H9 (cell line): ENCODE results near the gene TSEN15. TPM values are rescaled to one million over a fixed set of nuclear protein-coding genes. Genes with fewer than 3 reads are reported as not detected.

Source experiments
- DNase-seq: peaks from one replicate; pipeline ENCODE4 v3.0.0-alpha.2; 2017
- H2AFZ ChIP-seq: one replicate; pipeline ENCODE4 v1.6.1; 2013; ENCODE audit warnings: mild to moderate bottlenecking, low read length, control low read depth, moderate library complexity
- H2AK5ac ChIP-seq: 2 replicates; pipeline ENCODE4 v1.6.1; 2013; ENCODE audit warnings: low read length, control low read depth, mixed read lengths; ENCODE audit not compliant: insufficient read length
- H2BK120ac ChIP-seq: one replicate; pipeline ENCODE4 v1.6.1; 2013; ENCODE audit warnings: low read depth, mild to moderate bottlenecking, low read length, control low read depth, inconsistent platforms; ENCODE audit not compliant: poor library complexity, severe bottlenecking
- H2BK12ac ChIP-seq: 2 replicates; pipeline ENCODE4 v1.6.1; 2013; ENCODE audit warnings: low read length, control low read depth, mixed read lengths, low read depth; ENCODE audit not compliant: insufficient read length
- H2BK15ac ChIP-seq: 2 replicates; pipeline ENCODE4 v1.6.1; 2013; ENCODE audit warnings: low read depth, low read length, control low read depth
- H2BK20ac ChIP-seq: one replicate; pipeline ENCODE4 v1.6.1; 2013; ENCODE audit warnings: low read depth, mild to moderate bottlenecking, low read length, control low read depth, inconsistent platforms; ENCODE audit not compliant: poor library complexity, severe bottlenecking
- H2BK5ac ChIP-seq: 2 replicates; pipeline ENCODE4 v1.6.1; 2013; ENCODE audit warnings: low read length, control low read depth, mixed read lengths; ENCODE audit not compliant: insufficient read length
- H3K14ac ChIP-seq: 2 replicates; pipeline ENCODE4 v1.6.1; 2013; ENCODE audit warnings: low read length, control low read depth; ENCODE audit not compliant: insufficient read depth
- H3K18ac ChIP-seq: 2 replicates; pipeline ENCODE4 v1.6.1; 2013; ENCODE audit warnings: low read depth, mild to moderate bottlenecking, mixed read lengths, low read length, control low read depth; ENCODE audit not compliant: insufficient read length
- H3K23ac ChIP-seq: 2 replicates; pipeline ENCODE4 v1.6.1; 2013; ENCODE audit warnings: low read length, control low read depth, mixed read lengths, low read depth; ENCODE audit not compliant: insufficient read length
- H3K23me2 ChIP-seq: 2 replicates; pipeline ENCODE4 v1.6.1; 2013; ENCODE audit warnings: low read depth, mild to moderate bottlenecking, mixed read lengths, low read length, control low read depth; ENCODE audit not compliant: insufficient read length, poor library complexity, severe bottlenecking
- H3K27ac ChIP-seq: 2 replicates; pipeline ENCODE4 v1.5.1; 2013; ENCODE audit warnings: low read length, control low read depth, mixed read lengths, low read depth; ENCODE audit not compliant: insufficient read length
- H3K27me3 ChIP-seq: 2 replicates; pipeline ENCODE4 v1.6.1; 2013; ENCODE audit warnings: low read length, control low read depth, inconsistent platforms; ENCODE audit not compliant: insufficient read depth
- H3K4ac ChIP-seq: 2 replicates; pipeline ENCODE4 v1.6.1; 2013; ENCODE audit warnings: low read depth, mild to moderate bottlenecking, control low read depth, inconsistent platforms, low read length, moderate library complexity
- H3K4me1 ChIP-seq: 2 replicates; pipeline ENCODE4 v1.6.1; 2013; ENCODE audit warnings: low read length, control low read depth, inconsistent platforms; ENCODE audit not compliant: insufficient read depth
- H3K4me2 ChIP-seq: 2 replicates; pipeline ENCODE4 v1.6.1; 2013; ENCODE audit warnings: low read length, control low read depth, mixed read lengths; ENCODE audit not compliant: insufficient read length, insufficient read depth
- H3K56ac ChIP-seq: 2 replicates; pipeline ENCODE4 v1.6.1; 2013; ENCODE audit warnings: low read depth, mild to moderate bottlenecking, mixed read lengths, low read length, control low read depth; ENCODE audit not compliant: insufficient read length
- H3K79me1 ChIP-seq: 2 replicates; pipeline ENCODE4 v1.6.1; 2013; ENCODE audit warnings: low read depth, mild to moderate bottlenecking, moderate library complexity, low read length, control low read depth, inconsistent platforms; ENCODE audit not compliant: insufficient read depth, poor library complexity, severe bottlenecking
- H3K79me2 ChIP-seq: 2 replicates; pipeline ENCODE4 v1.6.1; 2013; ENCODE audit warnings: low read length, control low read depth, inconsistent platforms; ENCODE audit not compliant: insufficient read depth
- H3K9ac ChIP-seq: 2 replicates; pipeline ENCODE4 v1.6.1; 2013; ENCODE audit warnings: low read length, control low read depth, mixed read lengths; ENCODE audit not compliant: insufficient read length; ENCODE audit errors: extremely low read depth
- H3K9me3 ChIP-seq: one replicate; pipeline ENCODE4 v1.6.1; 2013; ENCODE audit warnings: low read depth, low read length, inconsistent platforms; ENCODE audit not compliant: control insufficient read depth
- H3T11ph ChIP-seq: one replicate; pipeline ENCODE4 v1.6.1; 2013; ENCODE audit warnings: mild to moderate bottlenecking, low read length, control low read depth, inconsistent platforms
- H4K20me1 ChIP-seq: one replicate; pipeline ENCODE4 v1.6.1; 2013; ENCODE audit not compliant: control insufficient read depth, insufficient read length, insufficient read depth
- H4K5ac ChIP-seq: 2 replicates; pipeline ENCODE4 v1.6.1; 2013; ENCODE audit warnings: low read depth, mild to moderate bottlenecking, mixed read lengths, low read length, control low read depth; ENCODE audit not compliant: insufficient read length
- H4K8ac ChIP-seq: replicated peaks from 2 replicates; pipeline ENCODE4 v1.6.1; 2013; ENCODE audit warnings: low read length, control low read depth, mixed read lengths, low read depth; ENCODE audit not compliant: insufficient read length
- H4K91ac ChIP-seq: 2 replicates; pipeline ENCODE4 v1.6.1; 2013; ENCODE audit warnings: low read depth, mild to moderate bottlenecking, moderate library complexity, mixed read lengths, low read length, control low read depth; ENCODE audit not compliant: insufficient read length
- H3K27ac Mint-ChIP-seq, 3 experiments: 2 replicates in 2 of 3; 3 replicates in 1 of 3; pipeline ENCODE4 v1.8.0; 2020 to 2021; ENCODE audit warnings: mixed read lengths in 3 of 3, mild to moderate bottlenecking in 1 of 3, moderate library complexity in 1 of 3
- H3K27me3 Mint-ChIP-seq: 2 replicates; pipeline ENCODE4 v1.8.0; 2021; ENCODE audit warnings: low read depth, mild to moderate bottlenecking, moderate library complexity, mixed read lengths
- H3K36me3 Mint-ChIP-seq, 3 experiments: 2 replicates in 2 of 3; 3 replicates in 1 of 3; pipeline ENCODE4 v1.8.0; 2020 to 2021; ENCODE audit warnings: low read depth in 3 of 3, mixed read lengths in 3 of 3; ENCODE audit not compliant: insufficient read depth in 1 of 3
- H3K4me1 Mint-ChIP-seq, 2 experiments: 2 replicates each; pipeline ENCODE4 v1.8.0; 2020; ENCODE audit warnings: mixed read lengths in 2 of 2
- H3K4me3 Mint-ChIP-seq, 2 experiments: 2 replicates in 1 of 2; 3 replicates in 1 of 2; pipeline ENCODE4 v1.8.0; 2020 to 2021; ENCODE audit warnings: mild to moderate bottlenecking in 2 of 2, mixed read lengths in 2 of 2, moderate library complexity in 1 of 2
- H3K9me3 Mint-ChIP-seq, 2 experiments: 2 replicates in 1 of 2; 3 replicates in 1 of 2; pipeline ENCODE4 v1.8.0; 2020; ENCODE audit warnings: mild to moderate bottlenecking in 2 of 2, mixed read lengths in 2 of 2, moderate library complexity in 1 of 2
- WGBS: extraction: QIAGEN DNeasy Blood & Tissue Kit; methylation state at CpG from one replicate; pipeline ENCODE4 v1.1.7; 2013; ENCODE audit warnings: missing lambda C conversion rate, low lambda C conversion rate, mixed read lengths; ENCODE audit not compliant: insufficient read length; ENCODE audit errors: extremely low coverage; 5-methylcytosine and 5-hydroxymethylcytosine counted together
- total RNA-seq: library from RNA; stranded (reverse); gene quantifications from 2 replicates; pipeline ENCODE4 v1.2.1, GENCODE V29; 2021
- TF ChIP-seq, protein P1 (sequence below): fragments of 200-600 bp; sonication (generic); conservative IDR thresholded peaks from 3 replicates; pipeline ENCODE4 v1.8.0; 2021; ENCODE audit warnings: antibody characterized with exemption, mild to moderate bottlenecking

The TSEN15 gene
- total RNA-seq, 1 experiment from 2014 or later, result 21.9 TPM

DNA sequence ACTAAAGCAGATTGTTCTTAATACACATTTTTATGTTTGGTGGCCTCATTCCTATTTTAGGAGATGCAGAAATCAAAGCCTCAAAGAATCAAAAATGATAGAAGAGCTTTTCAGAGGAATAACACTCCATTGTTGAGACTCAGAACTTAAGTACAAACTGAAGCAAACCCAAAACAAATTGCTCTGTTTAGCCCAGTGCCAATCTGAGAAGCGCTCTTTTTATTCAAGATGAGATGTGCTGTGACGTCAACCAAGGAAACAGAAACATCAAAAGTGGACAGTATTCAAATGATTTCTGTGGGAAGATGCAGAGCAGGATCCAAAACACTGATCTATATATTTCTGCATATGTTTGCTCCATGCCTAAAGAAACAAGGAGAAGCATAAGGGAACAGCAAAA is 32.0 kb upstream of the TSEN15 start:
- Histone ChIP-seq H4K91ac (no peak overlapping the region), H2BK20ac (no peak overlapping the region), H3T11ph (no peak overlapping the region), H3K18ac (no peak overlapping the region), H3K9me3 (no peaks in the 10 kb centered on the region), H3K4ac (no peak overlapping the region), H3K27me3 (no peaks in the 10 kb centered on the region), H3K79me1 (no peaks in the 10 kb centered on the region), H2BK12ac (no peak overlapping the region), H3K4me2 (no peak overlapping the region), H3K27ac (no peak overlapping the region), H2BK120ac (no peak overlapping the region), H2AFZ (no peak overlapping the region), H4K5ac (no peak overlapping the region), H3K9ac (no peak overlapping the region), H4K8ac (no peak overlapping the region), H3K23ac (no peak overlapping the region), H3K4me1 (no peaks in the 10 kb centered on the region), H3K56ac (no peak overlapping the region), H2AK5ac (no peak overlapping the region), H3K23me2 (no peaks in the 10 kb centered on the region), H2BK5ac (no peak overlapping the region), H2BK15ac (no peak overlapping the region), H4K20me1 (no peaks in the 10 kb centered on the region), H3K79me2 (no peaks in the 10 kb centered on the region), H3K14ac (no peak overlapping the region)
- WGBS, result no CpG with 5 or more reads among the region's 2 CpGs
- Mint-ChIP-seq H3K27ac (no peak overlapping the region), H3K4me1 (peaks cover 19% of the 10 kb centered on the region in 2 experiments), H3K27me3 (peaks cover 40% of the 10 kb centered on the region), H3K36me3 (no peaks in the 10 kb centered on the region), H3K4me3 (no peak overlapping the region), H3K9me3 (no peaks in the 10 kb centered on the region)
- TF ChIP-seq, protein P1, sequence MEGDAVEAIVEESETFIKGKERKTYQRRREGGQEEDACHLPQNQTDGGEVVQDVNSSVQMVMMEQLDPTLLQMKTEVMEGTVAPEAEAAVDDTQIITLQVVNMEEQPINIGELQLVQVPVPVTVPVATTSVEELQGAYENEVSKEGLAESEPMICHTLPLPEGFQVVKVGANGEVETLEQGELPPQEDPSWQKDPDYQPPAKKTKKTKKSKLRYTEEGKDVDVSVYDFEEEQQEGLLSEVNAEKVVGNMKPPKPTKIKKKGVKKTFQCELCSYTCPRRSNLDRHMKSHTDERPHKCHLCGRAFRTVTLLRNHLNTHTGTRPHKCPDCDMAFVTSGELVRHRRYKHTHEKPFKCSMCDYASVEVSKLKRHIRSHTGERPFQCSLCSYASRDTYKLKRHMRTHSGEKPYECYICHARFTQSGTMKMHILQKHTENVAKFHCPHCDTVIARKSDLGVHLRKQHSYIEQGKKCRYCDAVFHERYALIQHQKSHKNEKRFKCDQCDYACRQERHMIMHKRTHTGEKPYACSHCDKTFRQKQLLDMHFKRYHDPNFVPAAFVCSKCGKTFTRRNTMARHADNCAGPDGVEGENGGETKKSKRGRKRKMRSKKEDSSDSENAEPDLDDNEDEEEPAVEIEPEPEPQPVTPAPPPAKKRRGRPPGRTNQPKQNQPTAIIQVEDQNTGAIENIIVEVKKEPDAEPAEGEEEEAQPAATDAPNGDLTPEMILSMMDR, result no peak
- no peak for DNase-seq
